GM10847 (cell line): ENCODE results near the gene TMA7.

Experiments used
- POLR2A ChIP-seq: IDR thresholded peaks from 2 replicates; pipeline ENCODE4 v1.6.1; 2011; ENCODE audit not compliant: insufficient read length; ENCODE audit errors: extremely low read depth

The TMA7 gene

DNA sequence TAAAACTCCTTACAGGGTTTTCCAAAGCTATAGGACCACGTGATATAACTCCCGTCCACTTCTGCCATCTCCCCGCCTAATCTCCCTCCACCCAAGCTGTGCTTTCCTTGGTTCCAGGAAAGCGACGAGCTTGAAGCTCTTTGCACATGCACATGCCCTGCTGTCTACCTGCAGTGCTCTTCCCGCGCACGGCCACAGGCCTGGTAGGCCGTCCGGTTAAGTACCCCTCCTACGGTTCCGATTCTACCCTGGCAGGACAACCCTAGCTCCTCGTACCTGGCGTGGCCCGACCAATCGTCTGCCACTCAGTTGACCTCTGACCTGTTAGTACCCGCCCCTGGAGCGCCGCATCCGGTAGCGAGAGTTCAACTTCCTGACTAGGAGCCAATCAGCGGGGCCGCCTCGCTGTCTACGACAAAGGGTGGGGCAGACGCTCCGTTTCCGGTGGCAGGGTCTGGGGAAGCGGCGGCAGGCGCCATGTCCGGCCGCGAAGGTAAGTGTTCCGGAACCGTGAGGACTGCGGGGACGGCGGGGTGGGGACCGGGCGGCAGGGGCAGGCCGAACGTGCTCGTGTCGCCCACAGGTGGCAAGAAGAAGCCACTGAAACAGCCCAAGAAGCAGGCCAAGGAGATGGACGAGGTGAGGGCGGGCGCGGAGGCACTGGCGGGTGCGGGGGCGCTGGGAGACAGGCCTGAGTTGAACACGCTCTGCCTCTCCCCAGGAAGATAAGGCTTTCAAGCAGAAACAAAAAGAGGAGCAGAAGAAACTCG lies at the start of gene TMA7, which contains the start of gene CCDC51:
TMA7 (plus strand) TSS at position 438 of the 770 bp plus-strand sequence; CDS start at position 478, 40 bp downstream.
CCDC51 (minus strand) TSS at position 300 of the 770 bp plus-strand sequence. CDS start 4,991 bp downstream, outside the sequence.
- peak; percentile 85 for TF ChIP-seq POLR2A

- TF ChIP-seq POLR2A: no peak
These were observed 45.7 kb upstream of the TMA7 start for GRCh38 chr3:48394391-48394790.

DNA sequence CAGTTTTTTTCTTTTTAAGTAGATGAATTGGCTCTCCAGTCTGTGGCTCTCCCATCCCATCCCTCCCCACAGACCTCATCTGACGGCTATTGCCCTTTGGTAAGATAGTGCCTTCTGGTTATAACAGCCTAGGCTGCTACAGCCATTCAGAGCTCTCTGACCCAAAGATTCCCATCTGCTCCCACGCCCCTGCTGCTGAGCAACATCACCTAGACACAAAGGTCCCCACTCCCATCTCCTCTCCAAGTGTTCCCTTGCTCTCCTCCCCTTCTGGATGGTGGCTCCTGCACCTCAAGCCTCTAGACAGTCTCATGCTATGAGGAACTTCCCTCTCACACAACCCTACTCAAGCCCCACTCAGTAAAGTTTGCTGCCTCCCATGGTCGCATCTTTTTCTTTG lies 44.3 kb upstream of the TMA7 start:
- TF ChIP-seq POLR2A: no peak

DNA sequence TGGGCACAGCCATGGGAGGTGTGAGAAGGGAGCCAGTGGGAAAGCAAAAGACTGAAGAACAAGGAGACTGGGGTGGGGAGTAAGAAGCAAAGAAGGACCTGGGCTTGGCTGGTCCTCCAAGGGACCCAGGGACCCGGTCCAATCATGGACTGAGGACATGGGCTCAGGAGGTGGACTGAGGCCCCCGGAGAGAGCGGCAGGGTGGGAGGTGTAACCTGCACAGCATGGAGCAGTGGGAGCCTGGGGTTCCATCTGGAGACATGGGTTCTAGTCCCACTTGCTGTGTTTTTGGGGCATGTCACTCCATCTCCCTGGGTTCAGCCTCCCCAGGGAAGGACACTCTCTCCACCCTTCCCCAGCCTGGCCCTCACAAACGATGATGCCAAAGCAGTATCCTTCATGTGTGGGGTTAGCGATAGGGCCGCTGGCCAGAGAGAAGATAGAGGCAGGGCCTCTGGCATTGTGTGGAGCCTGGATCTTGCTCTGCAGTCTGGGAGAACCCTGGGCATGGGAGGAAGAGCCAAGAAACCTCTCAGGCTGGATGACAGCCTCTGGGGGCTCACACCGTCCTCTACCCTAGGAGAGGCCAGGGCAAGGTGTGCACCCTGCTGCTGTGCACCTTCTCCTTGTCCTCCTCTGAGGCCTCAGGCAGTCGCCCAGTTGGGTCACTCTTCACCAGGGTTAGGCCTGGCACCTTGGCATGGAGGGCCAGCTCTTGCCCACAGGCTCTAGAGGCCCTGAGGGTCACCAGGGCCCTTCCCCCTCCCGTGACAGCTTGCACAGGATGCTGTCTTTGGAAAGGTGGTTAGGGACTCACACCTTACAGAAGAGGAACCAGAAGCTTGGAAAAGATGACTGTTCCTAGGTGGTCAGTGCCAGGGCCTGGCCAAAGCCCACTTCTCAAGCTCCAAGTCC lies 42.0 kb upstream of the TMA7 start:
- TF ChIP-seq POLR2A: no peak

GRCh38 chr3:48398701-48399386 lies 41.2 kb upstream of the TMA7 start:
- TF ChIP-seq POLR2A: no peak

DNA sequence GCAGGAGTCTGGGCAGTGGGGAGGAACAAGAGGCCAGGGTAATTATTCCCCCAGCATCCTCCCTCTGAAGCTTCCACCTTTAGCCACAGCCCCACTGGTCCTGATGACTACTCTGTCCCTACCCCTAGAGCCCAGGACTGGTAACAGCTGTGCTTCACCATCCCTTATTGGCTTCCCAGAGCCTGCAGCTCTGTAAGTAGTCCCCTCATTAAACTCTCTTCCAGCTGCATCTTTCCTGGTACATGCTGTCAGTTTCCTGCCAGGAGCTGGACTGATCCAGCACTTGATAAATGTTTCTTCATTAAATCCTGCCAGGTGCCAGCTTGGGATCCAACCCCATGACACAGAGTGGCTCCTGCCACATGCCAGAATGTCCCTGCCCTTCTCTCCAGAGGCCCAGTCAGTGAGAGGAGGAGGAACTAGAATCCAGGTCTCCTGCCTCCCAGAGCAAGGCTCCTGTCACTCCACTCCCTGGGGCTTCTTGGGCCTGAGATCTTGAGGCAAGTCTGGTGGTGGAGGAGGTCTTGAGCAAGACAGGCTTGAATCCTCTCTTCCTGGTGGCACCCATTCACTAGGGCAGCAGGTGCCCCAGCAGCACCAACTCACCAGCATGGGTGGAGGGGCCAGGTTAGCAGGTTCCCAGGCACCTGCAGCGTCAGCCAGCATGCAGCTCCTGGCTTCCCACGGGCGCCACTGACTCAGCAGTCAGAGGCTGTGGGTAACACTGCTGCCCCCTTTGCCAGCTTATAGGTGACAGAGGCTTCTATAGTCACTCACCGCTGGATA lies 40.5 kb upstream of the TMA7 start:
- no peak for TF ChIP-seq POLR2A

- TF ChIP-seq POLR2A: no peak
These were observed 39.1 kb upstream of the TMA7 start for GRCh38 chr3:48400824-48401433.

DNA sequence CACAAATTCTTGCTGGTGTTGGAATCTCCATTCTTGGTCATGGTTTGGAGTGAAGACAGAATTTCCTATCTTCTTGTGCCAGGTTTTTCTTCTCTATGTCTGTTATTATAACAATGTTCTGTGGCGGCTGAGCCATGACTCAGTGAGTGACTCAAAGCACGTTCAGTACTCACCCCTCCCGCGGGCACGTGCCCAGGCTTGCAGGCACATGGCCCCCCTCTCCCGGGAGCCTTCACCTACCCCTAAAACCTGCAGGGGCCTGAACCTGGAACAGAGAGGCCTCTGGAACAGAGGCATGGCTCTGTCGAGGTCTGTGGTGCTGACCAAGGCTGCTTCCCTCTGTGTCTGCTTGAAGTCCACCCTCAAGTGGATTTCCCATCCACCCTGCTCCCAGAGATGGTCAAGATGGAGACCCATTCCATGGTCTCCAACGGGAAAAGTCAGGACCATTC lies 37.8 kb upstream of the TMA7 start:
- TF ChIP-seq POLR2A: no peak

GRCh38 chr3:48402907-48403306 lies 37.1 kb upstream of the TMA7 start:
- TF ChIP-seq POLR2A: no peak

- TF ChIP-seq POLR2A: no peak
These were observed 36.3 kb upstream of the TMA7 start for GRCh38 chr3:48403533-48404439.

GRCh38 chr3:48404440-48405342 lies 35.4 kb upstream of the TMA7 start:
- no peak for TF ChIP-seq POLR2A

DNA sequence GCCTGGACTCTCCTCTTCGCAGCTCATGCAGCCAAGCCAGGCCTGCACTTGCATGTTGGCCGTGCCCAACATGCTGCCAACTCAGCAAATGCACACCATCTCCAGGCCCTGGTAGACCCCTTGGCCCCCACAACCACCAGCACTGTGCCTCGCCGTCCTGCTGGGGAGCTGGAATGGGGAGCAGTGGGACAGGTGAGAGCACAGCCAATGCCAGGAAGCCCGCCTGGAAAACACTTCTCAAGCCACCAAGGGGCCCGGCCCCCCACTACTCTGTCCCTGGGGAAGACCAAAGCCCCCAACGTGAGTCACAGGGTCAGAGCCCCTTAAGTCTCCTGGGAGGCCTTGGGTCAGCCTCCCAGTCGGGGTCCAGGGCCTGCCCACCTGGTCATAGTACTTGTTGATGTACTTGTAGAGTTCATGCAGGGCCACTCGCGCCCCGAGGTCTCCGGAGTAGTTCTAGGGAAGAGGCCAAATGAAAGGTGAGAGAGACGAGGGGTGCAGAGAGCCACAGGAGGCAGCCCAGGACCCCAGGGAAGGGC lies 34.6 kb upstream of the TMA7 start:
- no peak for TF ChIP-seq POLR2A
